Suprapubic skin (tissue), 4 donors: Measurements from ENCODE around the gene SLC1A7.

Experiments
- CTCF ChIP-seq, 2 donors: fragments of 200-600 bp in 1 of 2; fragments of 450-650 bp in 1 of 2; sonication (generic) in 1 of 2; IDR thresholded peaks; one replicate each; pipeline ENCODE4 v1.5.1; 2016 to 2019; ENCODE audit warnings: antibody characterized with exemption in 2 of 2, mild to moderate bottlenecking in 1 of 2, moderate library complexity in 1 of 2
- EP300 ChIP-seq: sonication (generic); formaldehyde crosslinking; IDR thresholded peaks from one replicate; pipeline ENCODE4 v1.6.1; 2017; ENCODE audit warnings: antibody characterized with exemption
- POLR2A ChIP-seq, 2 donors: fragments of 450-650 bp; IDR thresholded peaks; one replicate each; pipeline ENCODE4 v1.6.1; 2017; ENCODE audit warnings: antibody characterized with exemption in 2 of 2, mild to moderate bottlenecking in 2 of 2, moderate library complexity in 2 of 2
- POLR2AphosphoS5 ChIP-seq, 3 donors: sonication (generic); formaldehyde crosslinking; IDR thresholded peaks; one replicate each; pipeline ENCODE4 v1.6.1; 2017; ENCODE audit warnings: antibody characterized with exemption in 3 of 3

GRCh38 chr1:53080041-53080440 is 62.4 kb downstream of the SLC1A7 start:
- TF ChIP-seq CTCF (IDR thresholded peaks at IDR 0.05) (no peak), POLR2A (IDR thresholded peaks at IDR 0.05) (no peak), EP300 (no peak), POLR2AphosphoS5 (IDR thresholded peaks at IDR 0.05) (no peak)
